Measurements from ENCODE around the gene BMPR1B.

DNA sequence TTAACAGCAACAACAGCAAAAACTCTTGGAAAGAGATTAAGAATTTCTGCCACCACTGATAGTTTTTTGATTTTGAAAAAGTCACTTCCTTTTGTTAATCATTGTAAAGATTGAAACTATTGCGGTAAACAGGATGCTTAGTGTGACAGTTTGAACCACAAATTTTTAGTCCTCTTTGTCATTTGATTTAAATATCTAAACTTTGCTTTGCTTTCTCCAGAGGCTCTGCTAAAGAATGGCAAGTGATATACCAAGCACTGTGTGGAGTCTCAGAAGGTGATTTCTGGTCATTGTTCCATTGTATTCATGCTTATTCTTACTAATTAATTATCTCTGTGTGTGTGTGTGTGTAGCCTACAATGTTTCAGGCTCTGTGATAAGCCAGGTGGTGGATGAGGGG lies 155.6 kb downstream of the BMPR1B start:
- no peak for TF ChIP-seq POLR2AphosphoS5 (IDR thresholded peaks at IDR 0.05)
- TF ChIP-seq, protein P1, sequence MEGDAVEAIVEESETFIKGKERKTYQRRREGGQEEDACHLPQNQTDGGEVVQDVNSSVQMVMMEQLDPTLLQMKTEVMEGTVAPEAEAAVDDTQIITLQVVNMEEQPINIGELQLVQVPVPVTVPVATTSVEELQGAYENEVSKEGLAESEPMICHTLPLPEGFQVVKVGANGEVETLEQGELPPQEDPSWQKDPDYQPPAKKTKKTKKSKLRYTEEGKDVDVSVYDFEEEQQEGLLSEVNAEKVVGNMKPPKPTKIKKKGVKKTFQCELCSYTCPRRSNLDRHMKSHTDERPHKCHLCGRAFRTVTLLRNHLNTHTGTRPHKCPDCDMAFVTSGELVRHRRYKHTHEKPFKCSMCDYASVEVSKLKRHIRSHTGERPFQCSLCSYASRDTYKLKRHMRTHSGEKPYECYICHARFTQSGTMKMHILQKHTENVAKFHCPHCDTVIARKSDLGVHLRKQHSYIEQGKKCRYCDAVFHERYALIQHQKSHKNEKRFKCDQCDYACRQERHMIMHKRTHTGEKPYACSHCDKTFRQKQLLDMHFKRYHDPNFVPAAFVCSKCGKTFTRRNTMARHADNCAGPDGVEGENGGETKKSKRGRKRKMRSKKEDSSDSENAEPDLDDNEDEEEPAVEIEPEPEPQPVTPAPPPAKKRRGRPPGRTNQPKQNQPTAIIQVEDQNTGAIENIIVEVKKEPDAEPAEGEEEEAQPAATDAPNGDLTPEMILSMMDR (IDR thresholded peaks at IDR 0.05 in 8 of 11, conservative IDR thresholded peaks at IDR 0.05 in 3 of 11) = no peak
- no peak for TF ChIP-seq POLR2A (IDR thresholded peaks at IDR 0.05)
